Measurements from ENCODE around the gene CERKL. TPM values are rescaled to one million over a fixed set of nuclear protein-coding genes. Genes with fewer than 3 reads are reported as not detected.

Gene CERKL
- total and polyA plus RNA-seq, 12 donors: not detected

GRCh38 chr2:181685150-181685688 lies 28.3 kb upstream of the CERKL start:
- peaks cover 0 to 25% (median 12%) of the 10 kb centered on the region in 9 donors for H3K4me1 ChIP-seq
- ATAC-seq: no peak
- no peak for DNase-seq
- H3K36me3 ChIP-seq: no peaks in the 10 kb centered on the region
- H3K27me3 ChIP-seq: peaks cover 19 to 94% (median 86%) of the 10 kb centered on the region in 7 donors
- H3K9me3 ChIP-seq: no peaks in the 10 kb centered on the region
- H3K4me3 ChIP-seq: no peak overlapping the region
- 3 to 7% methylated on average over 19 to 21 of the region's 21 CpGs for WGBS, 2 donors
- intact Hi-C loops (cut with DNase I): no loop called here
- no peak for TF ChIP-seq CTCF (IDR thresholded peaks at IDR 0.05)
- no peak overlapping the region for H3K27ac ChIP-seq

- intact Hi-C loops (cut with DNase I): no loop called here
- no peak for TF ChIP-seq CTCF (IDR thresholded peaks at IDR 0.05)
- no peaks in the 10 kb centered on the region for H3K36me3 ChIP-seq
- no peaks in the 10 kb centered on the region for H3K9me3 ChIP-seq
- no peak overlapping the region for H3K27ac ChIP-seq
- ATAC-seq (no peak), DNase-seq (no peak)
- 6 to 7% methylated on average over 26 of the region's 26 CpGs for WGBS, 2 donors
- H3K4me1 ChIP-seq: peaks cover 0 to 25% (median 12%) of the 10 kb centered on the region in 9 donors
- H3K27me3 ChIP-seq: peaks cover 19 to 96% (median 91%) of the 10 kb centered on the region in 7 donors
- H3K4me3 ChIP-seq: no peak overlapping the region
These were observed 27.7 kb upstream of the CERKL start for GRCh38 chr2:181684454-181685149.

GRCh38 chr2:181683518-181684453 lies 26.9 kb upstream of the CERKL start:
- TF ChIP-seq CTCF (IDR thresholded peaks at IDR 0.05): no peak
- no peaks in the 10 kb centered on the region for H3K36me3 ChIP-seq
- H3K27ac ChIP-seq: no peak overlapping the region
- H3K4me3 ChIP-seq: no peak overlapping the region
- peaks cover 19 to 98% (median 94%) of the 10 kb centered on the region in 7 donors for H3K27me3 ChIP-seq
- WGBS, 2 donors: 1 to 2% methylated on average over 80 to 85 of the region's 85 CpGs
- no peaks in the 10 kb centered on the region for H3K9me3 ChIP-seq
- intact Hi-C loops (cut with DNase I): no loop called here
- DNase-seq: no peak
- ATAC-seq: peak in 1 of 8 donors; percentile 10
- H3K4me1 ChIP-seq: peaks cover 0 to 25% (median 12%) of the 10 kb centered on the region in 9 donors

GRCh38 chr2:181682795-181683517 lies 26.1 kb upstream of the CERKL start:
- peaks cover 0 to 3% (median 0%) of the 10 kb centered on the region in 11 donors for H3K9me3 ChIP-seq
- no peaks in the 10 kb centered on the region for H3K36me3 ChIP-seq
- intact Hi-C loops (cut with DNase I): no loop called here
- no peak for TF ChIP-seq CTCF (IDR thresholded peaks at IDR 0.05)
- peaks cover 0 to 28% (median 12%) of the 10 kb centered on the region in 9 donors for H3K4me1 ChIP-seq
- no peak for ATAC-seq
- H3K27ac ChIP-seq: no peak overlapping the region
- whole genome bisulfite sequencing, 2 donors: 1 to 2% methylated on average over 42 of the region's 42 CpGs
- DNase-seq: no peak
- H3K27me3 ChIP-seq: peaks cover 19 to 100% (median 97%) of the 10 kb centered on the region in 7 donors
- no peak overlapping the region for H3K4me3 ChIP-seq
